Smooth muscle cell (in vitro differentiated cells): ENCODE measurements around the gene KAZALD1. TPM values are rescaled to one million over a fixed set of nuclear protein-coding genes. Genes with fewer than 3 reads are reported as not detected.
A peak's percentile ranks its signal among the peaks of the same experiment; 100 is the strongest.

Experiments used
- DNase-seq: peaks from one replicate; lab custom pipeline; 2025; ENCODE audit not compliant: unreplicated experiment; lab: John Stamatoyannopoulos, UW
- H2AFZ ChIP-seq: fragments of 200-600 bp; sonication (generic); 2 replicates; pipeline ENCODE4 v1.6.0; 2016; ENCODE audit warnings: antibody characterized with exemption, low read depth, mild to moderate bottlenecking
- H3F3A ChIP-seq: fragments of 200-600 bp; sonication (generic); 2 replicates; pipeline ENCODE4 v1.6.0; 2017; ENCODE audit warnings: antibody characterized with exemption, low read depth
- H3K27ac ChIP-seq: fragments of 200-600 bp; sonication (generic); 2 replicates; pipeline ENCODE4 v1.5.1; 2016; ENCODE audit warnings: low read depth, mild to moderate bottlenecking
- H3K27me3 ChIP-seq: fragments of 200-600 bp; sonication (generic); 2 replicates; pipeline ENCODE4 v1.6.1; 2016; ENCODE audit warnings: low read depth, mild to moderate bottlenecking
- H3K36me3 ChIP-seq: fragments of 200-600 bp; sonication (generic); 2 replicates; pipeline ENCODE4 v1.5.1; 2016; ENCODE audit warnings: low read depth
- H3K4me1 ChIP-seq: fragments of 200-600 bp; sonication (generic); 2 replicates; pipeline ENCODE4 v1.5.1; 2016; ENCODE audit warnings: low read depth
- H3K4me2 ChIP-seq: fragments of 200-600 bp; sonication (generic); 2 replicates; pipeline ENCODE4 v1.6.0; 2016; ENCODE audit warnings: mild to moderate bottlenecking
- H3K4me3 ChIP-seq: fragments of 200-600 bp; sonication (generic); 2 replicates; pipeline ENCODE4 v1.5.1; 2016; ENCODE audit warnings: mild to moderate bottlenecking
- H3K79me2 ChIP-seq: fragments of 200-600 bp; sonication (generic); 2 replicates; pipeline ENCODE4 v1.6.0; 2016; ENCODE audit warnings: low read depth, mild to moderate bottlenecking
- H3K9ac ChIP-seq: fragments of 200-600 bp; sonication (generic); 2 replicates; pipeline ENCODE4 v1.6.0; 2016; ENCODE audit warnings: low read depth
- H3K9me3 ChIP-seq: fragments of 200-600 bp; sonication (generic); replicated peaks from 2 replicates; pipeline ENCODE4 v1.5.1; 2016; ENCODE audit warnings: low read depth
- H4K20me1 ChIP-seq: fragments of 200-600 bp; sonication (generic); 2 replicates; pipeline ENCODE4 v1.6.0; 2016; ENCODE audit warnings: low read depth
- WGBS: methylation state at CpG from one replicate; pipeline ENCODE4 v1.1.7; 2016; ENCODE audit warnings: low lambda C conversion rate; 5-methylcytosine and 5-hydroxymethylcytosine counted together
- polyA plus RNA-seq: library from polyadenylated mRNA; unstranded; fragments of >200 nt; fragmentation: Nextera tagmentation; extraction: Ambion mirVana; gene quantifications from 2 replicates; pipeline ENCODE4 v1.2.1, GENCODE V29; 2016
- total RNA-seq: library from RNA; depleted of rRNA; stranded (reverse); fragments of >200 nt; gene quantifications from 2 replicates; pipeline ENCODE4 v1.2.3, GENCODE V29; 2014
- TF ChIP-seq, protein P1 (sequence below): fragments of 200-600 bp; sonication (generic); IDR thresholded peaks from 2 replicates; pipeline ENCODE4 v1.5.1; 2017; ENCODE audit warnings: borderline replicate concordance, mild to moderate bottlenecking, antibody characterized with exemption; ENCODE audit not compliant: insufficient read depth, poor library complexity, severe bottlenecking

KAZALD1 gene
- total and polyA plus RNA-seq, 2 experiments from 2014 or later = 13.1 to 20.4 TPM

DNA sequence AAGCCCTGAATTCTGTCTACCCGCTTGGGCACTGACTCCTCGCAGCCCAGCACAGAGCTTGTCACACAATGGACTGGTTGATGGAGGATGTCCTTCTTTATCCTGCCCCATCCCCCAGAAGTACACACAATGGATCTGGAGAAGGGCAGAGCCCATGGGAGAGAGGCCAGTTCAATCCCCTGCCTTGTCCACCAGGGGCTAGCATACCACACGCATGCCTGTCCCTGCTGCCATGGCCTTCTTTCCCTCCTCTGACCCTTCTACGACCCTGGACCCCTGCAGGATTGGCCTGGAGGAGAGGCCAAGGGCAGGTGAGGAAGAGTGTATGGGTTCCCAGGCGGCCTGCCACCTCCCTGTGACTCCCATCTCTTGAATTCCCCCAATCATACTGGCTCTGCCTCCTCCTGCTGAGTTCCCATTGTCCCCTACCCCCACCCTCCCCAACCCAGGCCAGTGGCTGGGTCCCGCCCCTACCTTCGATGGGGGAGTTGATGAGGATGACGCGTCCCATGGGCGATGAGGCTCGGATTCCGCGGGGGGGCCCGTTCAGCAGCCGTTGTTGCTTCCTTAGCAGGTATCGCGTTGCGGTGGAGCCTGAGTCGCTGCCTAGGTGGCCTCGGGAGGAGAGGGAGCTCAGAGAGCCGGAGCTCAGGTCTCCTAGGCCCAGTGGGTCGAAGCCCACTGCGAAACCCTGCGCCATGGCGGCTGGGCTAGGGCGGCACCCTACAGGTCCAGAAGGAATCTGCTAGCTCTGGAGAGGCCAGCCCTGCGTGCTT, 32.1 kb upstream of the KAZALD1 start:
- no peaks in the 10 kb centered on the region for H3K9me3 ChIP-seq
- no peak overlapping the region for H3K9ac ChIP-seq
- H3K27me3 ChIP-seq = no peaks in the 10 kb centered on the region
- H3K79me2 ChIP-seq = peaks cover 15% of the 10 kb centered on the region
- WGBS = 70% methylated on average over 27 of the region's 27 CpGs
- H3K36me3 ChIP-seq = no peaks in the 10 kb centered on the region
- H4K20me1 ChIP-seq = peaks cover 20% of the 10 kb centered on the region
- H3K27ac ChIP-seq = no peak overlapping the region
- no peak overlapping the region for H2AFZ ChIP-seq
- peaks cover 2% of the 10 kb centered on the region for H3F3A ChIP-seq
- DNase-seq = no peak
- TF ChIP-seq, protein P1, sequence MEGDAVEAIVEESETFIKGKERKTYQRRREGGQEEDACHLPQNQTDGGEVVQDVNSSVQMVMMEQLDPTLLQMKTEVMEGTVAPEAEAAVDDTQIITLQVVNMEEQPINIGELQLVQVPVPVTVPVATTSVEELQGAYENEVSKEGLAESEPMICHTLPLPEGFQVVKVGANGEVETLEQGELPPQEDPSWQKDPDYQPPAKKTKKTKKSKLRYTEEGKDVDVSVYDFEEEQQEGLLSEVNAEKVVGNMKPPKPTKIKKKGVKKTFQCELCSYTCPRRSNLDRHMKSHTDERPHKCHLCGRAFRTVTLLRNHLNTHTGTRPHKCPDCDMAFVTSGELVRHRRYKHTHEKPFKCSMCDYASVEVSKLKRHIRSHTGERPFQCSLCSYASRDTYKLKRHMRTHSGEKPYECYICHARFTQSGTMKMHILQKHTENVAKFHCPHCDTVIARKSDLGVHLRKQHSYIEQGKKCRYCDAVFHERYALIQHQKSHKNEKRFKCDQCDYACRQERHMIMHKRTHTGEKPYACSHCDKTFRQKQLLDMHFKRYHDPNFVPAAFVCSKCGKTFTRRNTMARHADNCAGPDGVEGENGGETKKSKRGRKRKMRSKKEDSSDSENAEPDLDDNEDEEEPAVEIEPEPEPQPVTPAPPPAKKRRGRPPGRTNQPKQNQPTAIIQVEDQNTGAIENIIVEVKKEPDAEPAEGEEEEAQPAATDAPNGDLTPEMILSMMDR = no peak
- H3K4me3 ChIP-seq = no peak overlapping the region
- no peak overlapping the region for H3K4me2 ChIP-seq
- peaks cover 20% of the 10 kb centered on the region for H3K4me1 ChIP-seq

DNA sequence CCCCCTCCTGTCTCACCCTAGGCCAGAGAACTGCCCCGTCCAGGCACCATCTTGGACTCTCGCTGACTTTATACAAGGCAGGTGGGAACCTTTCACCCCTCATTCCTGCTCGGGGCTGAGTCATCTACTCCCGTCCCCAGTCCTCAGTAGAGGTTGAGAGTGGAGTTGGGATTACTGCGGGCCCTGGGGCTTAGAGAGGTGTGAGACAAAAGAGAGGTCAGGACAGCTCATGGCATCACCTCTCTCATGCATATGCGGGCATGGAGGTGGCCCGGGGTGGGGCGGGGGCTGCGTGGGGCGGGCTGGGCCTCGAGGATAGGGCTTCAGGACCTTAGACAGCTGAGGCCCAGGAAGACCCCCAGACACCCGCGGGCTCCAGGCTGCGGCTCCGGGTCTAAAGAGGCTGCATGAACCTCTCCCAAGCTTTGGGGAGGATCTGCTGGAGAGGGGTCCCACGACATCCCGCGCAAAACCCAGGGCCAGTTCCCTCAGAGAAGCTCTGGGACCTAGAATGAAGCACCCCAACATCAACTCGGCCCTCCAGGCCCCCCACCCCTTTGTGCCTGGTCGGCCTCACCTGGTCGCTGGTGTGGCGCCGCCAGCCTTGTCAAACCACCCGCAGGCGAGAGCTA, 31.2 kb upstream of the KAZALD1 start:
- TF ChIP-seq, protein P1 = no peak
- H3K4me3 ChIP-seq = peak overlapping the region; percentile 61
- no peaks in the 10 kb centered on the region for H3K27me3 ChIP-seq
- peaks cover 2% of the 10 kb centered on the region for H3F3A ChIP-seq
- peaks cover 20% of the 10 kb centered on the region for H3K79me2 ChIP-seq
- 11% methylated on average over 25 of the region's 25 CpGs for WGBS
- H3K9me3 ChIP-seq = no peaks in the 10 kb centered on the region
- no peaks in the 10 kb centered on the region for H3K36me3 ChIP-seq
- DNase-seq = no peak
- peaks cover 29% of the 10 kb centered on the region for H4K20me1 ChIP-seq
- peaks cover 20% of the 10 kb centered on the region for H3K4me1 ChIP-seq
- no peak overlapping the region for H3K9ac ChIP-seq
- H3K4me2 ChIP-seq = peak overlapping the region; percentile 86
- no peak overlapping the region for H3K27ac ChIP-seq
- peak overlapping the region; percentile 77 for H2AFZ ChIP-seq

DNA sequence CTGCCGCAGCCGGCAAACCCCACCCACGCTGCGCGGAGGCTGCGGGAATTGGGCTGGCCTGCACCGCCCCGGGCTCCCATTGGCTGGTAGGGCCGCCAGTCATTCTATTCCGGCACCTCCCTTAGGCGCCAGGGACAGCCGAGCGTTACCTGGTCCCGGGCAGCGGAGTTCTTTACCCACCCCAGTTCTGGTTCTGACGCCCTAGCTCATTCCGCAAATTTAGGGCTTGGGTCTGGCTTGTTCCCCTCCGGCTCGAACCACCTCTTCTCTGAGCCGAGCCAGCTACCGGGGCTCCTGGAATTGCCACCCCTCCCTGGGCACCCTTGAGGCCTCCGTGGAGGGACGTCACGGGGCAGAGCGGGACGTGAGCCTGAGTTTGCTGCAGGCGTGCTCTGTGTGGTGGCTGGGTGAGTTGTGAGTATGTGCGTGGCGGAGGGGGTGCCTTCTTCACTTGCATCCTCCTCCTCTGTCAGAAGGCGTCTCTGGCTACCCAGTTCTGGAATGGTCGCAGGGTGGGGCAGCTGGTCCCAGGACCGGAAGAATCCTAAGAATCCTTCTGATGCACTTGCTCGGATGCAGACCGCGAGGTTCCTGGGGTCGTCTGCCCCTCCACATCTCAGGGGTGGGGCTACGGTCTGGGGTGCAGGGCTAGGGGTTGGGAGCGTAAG, 30.5 kb upstream of the KAZALD1 start, which contains the start of the genes PDZD7 and SFXN3:
TSS of gene PDZD7 (minus strand) at position 2 of the 668 bp plus-strand sequence. CDS start 910 bp downstream, outside the sequence.
TSS of gene SFXN3 (plus strand) at position 107 of the 668 bp plus-strand sequence. CDS start 3,461 bp downstream, outside the sequence.
- peak within 1 kb of the TSS; percentile 99 for H3K27ac ChIP-seq
- H3K27me3 ChIP-seq = no peaks in the 10 kb centered on the region
- 3% methylated on average over 35 of the region's 38 CpGs for WGBS
- peaks cover 20% of the 10 kb centered on the region for H3K4me1 ChIP-seq
- peaks cover 35% of the 10 kb centered on the region for H4K20me1 ChIP-seq
- H3K4me3 ChIP-seq = peak within 1 kb of the TSS; percentile 61
- H3K79me2 ChIP-seq = peaks cover 20% of the 10 kb centered on the region
- peak within 1 kb of the TSS; percentile 97 for H3K9ac ChIP-seq
- TF ChIP-seq, protein P1 = no peak
- peak within 1 kb of the TSS; percentile 77 for H2AFZ ChIP-seq
- H3K9me3 ChIP-seq = no peaks in the 10 kb centered on the region
- peak within 1 kb of the TSS; percentile 86 for H3K4me2 ChIP-seq
- H3F3A ChIP-seq = peaks cover 2% of the 10 kb centered on the region
- no peaks in the 10 kb centered on the region for H3K36me3 ChIP-seq
- DNase-seq = peak; percentile 72
